Neutrophil (primary cell): ENCODE data around the gene CCDC27.

Source experiments
- H3K27ac ChIP-seq: fragments of 200-600 bp; sonication (generic); 2 replicates; pipeline ENCODE4 v1.5.1; 2016; ENCODE audit warnings: mild to moderate bottlenecking, moderate library complexity
- H3K27me3 ChIP-seq: fragments of 200-600 bp; sonication (generic); 2 replicates; pipeline ENCODE4 v1.6.0; 2016; ENCODE audit warnings: mild to moderate bottlenecking
- H3K36me3 ChIP-seq: fragments of 200-600 bp; sonication (generic); 2 replicates; pipeline ENCODE4 v1.5.1; 2017
- H3K4me1 ChIP-seq, 2 experiments: fragments of 200-600 bp in 1 of 2; sonication (generic) in 1 of 2; 1 replicate in 1 of 2; 2 replicates in 1 of 2; pipeline versions ENCODE4 v1.5.1 to v1.6.1; 2013 to 2016; ENCODE audit warnings: low read depth in 1 of 2, low read length in 1 of 2, mild to moderate bottlenecking in 1 of 2, moderate library complexity in 1 of 2; ENCODE audit not compliant: control insufficient read depth in 1 of 2, insufficient read depth in 1 of 2
- H3K4me3 ChIP-seq, 2 experiments: fragments of 200-600 bp in 1 of 2; sonication (generic) in 1 of 2; 1 replicate in 1 of 2; 2 replicates in 1 of 2; pipeline ENCODE4 v1.5.1; 2013 to 2016; ENCODE audit warnings: low read depth in 1 of 2, low read length in 1 of 2, mild to moderate bottlenecking in 1 of 2, moderate library complexity in 1 of 2
- H3K9me3 ChIP-seq: fragments of 200-600 bp; sonication (generic); 2 replicates; pipeline ENCODE4 v1.5.1; 2016
- CTCF ChIP-seq: fragments of 200-600 bp; sonication (generic); IDR thresholded peaks from 2 replicates; pipeline ENCODE4 v1.5.1; 2016; ENCODE audit warnings: antibody characterized with exemption

Gene CCDC27

GRCh38 chr1:3774276-3774945 lies 22.2 kb downstream of the CCDC27 start:
- H3K27ac ChIP-seq, result no peak overlapping the region
- peaks cover 62% of the 10 kb centered on the region for H3K27me3 ChIP-seq

GRCh38 chr1:3774946-3775489 lies 22.8 kb downstream of the CCDC27 start:
- H3K4me3 ChIP-seq, result no peak overlapping the region

More at GRCh38 chr1:3774276-3774945, 22.2 kb downstream of the CCDC27 start:
- Histone ChIP-seq H3K4me1 (peaks cover 3 to 20% of the 10 kb centered on the region in 2 experiments), H3K9me3 (no peaks in the 10 kb centered on the region), H3K4me3 (no peak overlapping the region), H3K36me3 (peaks cover 20% of the 10 kb centered on the region)
- TF ChIP-seq CTCF, result no peak

GRCh38 chr1:3775490-3776230 lies 23.4 kb downstream of the CCDC27 start:
- no peak overlapping the region for H3K4me3 ChIP-seq
- peaks cover 50% of the 10 kb centered on the region for H3K27me3 ChIP-seq
- H3K4me1 ChIP-seq, result peaks cover 3 to 20% of the 10 kb centered on the region in 2 experiments
- H3K9me3 ChIP-seq, result no peaks in the 10 kb centered on the region
- no peak overlapping the region for H3K27ac ChIP-seq
- no peak for TF ChIP-seq CTCF
- H3K36me3 ChIP-seq, result peaks cover 32% of the 10 kb centered on the region

More at GRCh38 chr1:3774946-3775489, 22.8 kb downstream of the CCDC27 start:
- H3K36me3 ChIP-seq, result peaks cover 26% of the 10 kb centered on the region
- H3K9me3 ChIP-seq, result no peaks in the 10 kb centered on the region
- no peak for TF ChIP-seq CTCF
- H3K27me3 ChIP-seq, result peaks cover 56% of the 10 kb centered on the region
- peaks cover 3 to 20% of the 10 kb centered on the region in 2 experiments for H3K4me1 ChIP-seq
- H3K27ac ChIP-seq, result no peak overlapping the region

GRCh38 chr1:3776231-3776961 lies 24.1 kb downstream of the CCDC27 start:
- Histone ChIP-seq H3K4me3 (no peak overlapping the region), H3K27ac (no peak overlapping the region)

More at GRCh38 chr1:3776231-3776961, 24.1 kb downstream of the CCDC27 start:
- Histone ChIP-seq H3K36me3 (peaks cover 39% of the 10 kb centered on the region), H3K9me3 (no peaks in the 10 kb centered on the region), H3K4me1 (peaks cover 3 to 20% of the 10 kb centered on the region in 2 experiments), H3K27me3 (peaks cover 43% of the 10 kb centered on the region)
- no peak for TF ChIP-seq CTCF
